ENCODE measurements around the gene CIB4. TPM values are rescaled to one million over a fixed set of nuclear protein-coding genes. Genes with fewer than 3 reads are reported as not detected.
"Not testable (repeated sequence)": the region's sequence is repeated elsewhere in the genome, so short reads cannot be mapped to it uniquely, and the experiment has no call there.

The CIB4 gene
- total RNA-seq, 1 experiment from 2014 or later, result not detected

- DNase-seq (ENCODE audit: low read depth), result no peak
These were observed 71.1 kb downstream of the CIB4 start for GRCh38 chr2:26570083-26570430.

- DNase-seq (ENCODE audit: low read depth), result no peak
These were observed 71.7 kb downstream of the CIB4 start for GRCh38 chr2:26569216-26570082.

GRCh38 chr2:26568076-26568890 is 72.9 kb downstream of the CIB4 start:
- DNase-seq (ENCODE audit: low read depth), result no peak

GRCh38 chr2:26567534-26567933 is 73.6 kb downstream of the CIB4 start:
- no peak for DNase-seq (ENCODE audit: low read depth)

- not testable (repeated sequence) for DNase-seq (ENCODE audit: low read depth)
These were observed 74.4 kb downstream of the CIB4 start for GRCh38 chr2:26566731-26567130.

GRCh38 chr2:26566081-26566375 is 75.1 kb downstream of the CIB4 start:
- no peak for DNase-seq (ENCODE audit: low read depth)

- DNase-seq (ENCODE audit: low read depth), result no peak
These were observed 77.0 kb downstream of the CIB4 start for GRCh38 chr2:26564121-26564644.

- no peak for DNase-seq (ENCODE audit: low read depth)
These were observed 77.5 kb downstream of the CIB4 start for GRCh38 chr2:26563686-26564085.

GRCh38 chr2:26562811-26563645 is 78.1 kb downstream of the CIB4 start:
- DNase-seq (ENCODE audit: low read depth), result no peak

- DNase-seq (ENCODE audit: low read depth), result no peak
These were observed 79.0 kb downstream of the CIB4 start for GRCh38 chr2:26561918-26562810.

- no peak for DNase-seq (ENCODE audit: low read depth)
These were observed 79.8 kb downstream of the CIB4 start for GRCh38 chr2:26561376-26561775.

GRCh38 chr2:26560892-26561291 is 80.3 kb downstream of the CIB4 start:
- DNase-seq (ENCODE audit: low read depth), result no peak

- no peak for DNase-seq (ENCODE audit: low read depth)
These were observed 81.6 kb downstream of the CIB4 start for GRCh38 chr2:26559556-26559955.

- no peak for DNase-seq (ENCODE audit: low read depth)
These were observed 82.1 kb downstream of the CIB4 start for GRCh38 chr2:26559044-26559405.

- no peak for DNase-seq (ENCODE audit: low read depth)
These were observed 82.7 kb downstream of the CIB4 start for GRCh38 chr2:26558271-26559043.

GRCh38 chr2:26557244-26557925 is 83.8 kb downstream of the CIB4 start:
- no peak for DNase-seq (ENCODE audit: low read depth)

- no peak for DNase-seq (ENCODE audit: low read depth)
These were observed 84.6 kb downstream of the CIB4 start for GRCh38 chr2:26556309-26557243.

All from LHCN-M2 (cell line).